Measurements from ENCODE around the gene DHX8.
A peak's percentile ranks its signal among the peaks of the same experiment; 100 is the strongest.
"Not testable (repeated sequence)": the region's sequence is repeated elsewhere in the genome, so short reads cannot be mapped to it uniquely, and the experiment has no call there.

The DHX8 gene

GRCh38 chr17:43462569-43462968 lies 21.2 kb upstream of the DHX8 start:
- DNase-seq (ENCODE audit: low spot score) = not testable (repeated sequence)

GRCh38 chr17:43463241-43463640 lies 20.5 kb upstream of the DHX8 start:
- DNase-seq (ENCODE audit: low spot score) = no peak

GRCh38 chr17:43464046-43464445 lies 19.7 kb upstream of the DHX8 start:
- no peak for DNase-seq (ENCODE audit: low spot score)

GRCh38 chr17:43465049-43465448 lies 18.7 kb upstream of the DHX8 start:
- DNase-seq (ENCODE audit: low spot score) = no peak

- DNase-seq (ENCODE audit: low spot score) = peak; percentile 57
Measured at GRCh38 chr17:43467981-43468581, 15.7 kb upstream of the DHX8 start.

GRCh38 chr17:43468691-43469139 lies 15.1 kb upstream of the DHX8 start:
- peak; percentile 43 for DNase-seq (ENCODE audit: low spot score)

- peak; percentile 57 for DNase-seq (ENCODE audit: low spot score)
Measured at GRCh38 chr17:43469145-43469544, 14.6 kb upstream of the DHX8 start.

GRCh38 chr17:43471585-43472160 lies 12.1 kb upstream of the DHX8 start:
- no peak for DNase-seq (ENCODE audit: low spot score)

- no peak for DNase-seq (ENCODE audit: low spot score)
Measured at GRCh38 chr17:43475494-43476089, 8.2 kb upstream of the DHX8 start.

GRCh38 chr17:43476306-43476705 lies 7.5 kb upstream of the DHX8 start:
- DNase-seq (ENCODE audit: low spot score) = not testable (repeated sequence)

- no peak for DNase-seq (ENCODE audit: low spot score)
Measured at GRCh38 chr17:43477832-43478634, 5.7 kb upstream of the DHX8 start.

GRCh38 chr17:43479948-43480347 lies 3.8 kb upstream of the DHX8 start:
- no peak for DNase-seq (ENCODE audit: low spot score)

GRCh38 chr17:43482103-43483012 lies 1.4 kb upstream of the DHX8 start:
- DNase-seq (ENCODE audit: low spot score) = no peak

GRCh38 chr17:43490621-43491020 lies 6.8 kb downstream of the DHX8 start:
- no peak for DNase-seq (ENCODE audit: low spot score)

GRCh38 chr17:43509440-43509839 lies 25.7 kb downstream of the DHX8 start:
- not testable (repeated sequence) for DNase-seq (ENCODE audit: low spot score)

GRCh38 chr17:43511199-43511598 lies 27.4 kb downstream of the DHX8 start:
- DNase-seq (ENCODE audit: low spot score) = not testable (repeated sequence)

GRCh38 chr17:43515656-43516055 lies 31.9 kb downstream of the DHX8 start:
- no peak for DNase-seq (ENCODE audit: low spot score)

- no peak for DNase-seq (ENCODE audit: low spot score)
Measured at GRCh38 chr17:43517161-43517560, 33.4 kb downstream of the DHX8 start.

GRCh38 chr17:43517615-43518386 lies 34.0 kb downstream of the DHX8 start:
- DNase-seq (ENCODE audit: low spot score) = peak; percentile 58

- DNase-seq (ENCODE audit: low spot score) = no peak
Measured at GRCh38 chr17:43521389-43521788, 37.6 kb downstream of the DHX8 start.
